Measurements from ENCODE around the gene HIC2. TPM values are rescaled to one million over a fixed set of nuclear protein-coding genes. Genes with fewer than 3 reads are reported as not detected.
A peak's percentile ranks its signal among the peaks of the same experiment; 100 is the strongest.
"Not testable (repeated sequence)": the region's sequence is repeated elsewhere in the genome, so short reads cannot be mapped to it uniquely, and the experiment has no call there.

Gene HIC2
- total RNA-seq, 1 experiment from 2014 or later = 33.3 TPM

DNA sequence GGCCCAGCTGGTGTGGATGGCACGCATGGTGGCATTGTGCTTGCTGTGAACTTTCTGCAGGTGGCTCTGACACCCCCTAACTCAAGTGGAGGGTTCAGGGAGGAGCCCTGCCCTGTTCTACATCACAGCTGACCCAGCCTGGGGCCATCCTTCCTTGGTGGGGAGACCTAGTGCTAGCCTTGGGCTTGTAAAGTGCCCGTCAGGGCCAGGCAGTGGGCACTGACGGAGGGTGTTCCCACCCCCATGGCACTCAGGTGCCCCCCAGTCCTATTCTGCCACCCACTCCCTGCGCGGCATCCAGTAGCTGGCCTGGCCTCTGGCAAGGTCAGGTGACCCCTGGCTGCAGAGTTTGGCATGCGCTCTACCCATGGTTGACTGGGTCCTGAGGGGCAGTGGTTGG is 24.0 kb downstream of the HIC2 start:
- H3K9me3 Mint-ChIP-seq; CTCF ChIA-PET; ATAC-seq; H3K27ac Mint-ChIP-seq; H3K36me3 Mint-ChIP-seq; H3K27me3 Mint-ChIP-seq (ENCODE audit: low read depth); H3K4me1 Mint-ChIP-seq; DNase-seq (ENCODE audit: low spot score); POLR2A ChIA-PET; H3K4me3 Mint-ChIP-seq: not testable (repeated sequence)

DNA sequence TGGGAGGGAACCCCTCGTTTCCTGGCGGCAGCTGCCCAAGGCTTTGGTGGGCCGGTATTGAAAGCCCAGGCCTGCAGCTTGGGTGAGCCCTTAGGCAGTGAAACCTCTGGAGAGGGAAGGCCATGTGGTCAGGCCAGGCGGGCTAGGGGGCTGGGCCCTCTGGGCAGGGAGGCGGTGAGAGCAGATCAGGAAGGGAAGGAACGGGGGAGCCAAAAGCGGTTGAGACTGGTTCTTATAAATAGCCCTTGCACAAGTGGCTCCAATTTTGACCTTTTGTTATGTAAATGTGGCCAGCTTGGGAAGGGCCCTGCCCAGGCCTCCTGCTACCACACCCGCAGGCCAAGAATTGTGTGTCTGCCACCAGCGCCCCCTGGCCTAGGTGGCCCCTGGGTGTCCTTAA is 25.0 kb downstream of the HIC2 start:
- H3K36me3 Mint-ChIP-seq; H3K4me3 Mint-ChIP-seq; H3K27ac Mint-ChIP-seq; POLR2A ChIA-PET; H3K4me1 Mint-ChIP-seq; H3K27me3 Mint-ChIP-seq (ENCODE audit: low read depth); CTCF ChIA-PET; DNase-seq (ENCODE audit: low spot score); H3K9me3 Mint-ChIP-seq: not testable (repeated sequence)
- ATAC-seq = peak; percentile 67

DNA sequence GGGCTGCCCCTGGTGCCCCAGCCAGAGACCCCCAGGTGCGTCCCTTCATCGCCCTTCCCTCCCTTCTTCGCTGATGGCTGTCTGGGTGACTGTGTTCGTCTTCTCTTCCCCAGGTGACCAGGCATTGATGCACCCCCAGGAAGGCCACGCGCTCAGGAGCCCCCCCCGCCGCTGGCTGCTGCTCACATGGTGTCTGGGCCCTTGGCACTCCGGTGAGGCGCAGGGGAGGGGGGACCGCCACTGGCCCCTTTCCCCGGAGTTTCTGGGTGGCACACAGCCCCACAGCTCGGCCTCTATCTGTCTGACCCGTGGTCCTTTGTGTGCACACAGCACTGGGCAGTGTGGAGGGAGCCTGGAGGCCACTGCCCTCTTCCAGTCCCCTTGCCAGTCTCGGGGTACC is 25.5 kb downstream of the HIC2 start:
- peak; percentile 12 for DNase-seq (ENCODE audit: low spot score)
- ATAC-seq; H3K36me3 Mint-ChIP-seq; H3K9me3 Mint-ChIP-seq; H3K4me1 Mint-ChIP-seq; POLR2A ChIA-PET; H3K4me3 Mint-ChIP-seq; H3K27me3 Mint-ChIP-seq (ENCODE audit: low read depth): not testable (repeated sequence)
- peak overlapping the region; percentile 89 for H3K27ac Mint-ChIP-seq
- CTCF ChIA-PET = interaction anchor here (1.4 kb wide), 1 partner anchor 200 kb away, joined by 3 read pairs; no protein-coding TSS in a partner anchor

DNA sequence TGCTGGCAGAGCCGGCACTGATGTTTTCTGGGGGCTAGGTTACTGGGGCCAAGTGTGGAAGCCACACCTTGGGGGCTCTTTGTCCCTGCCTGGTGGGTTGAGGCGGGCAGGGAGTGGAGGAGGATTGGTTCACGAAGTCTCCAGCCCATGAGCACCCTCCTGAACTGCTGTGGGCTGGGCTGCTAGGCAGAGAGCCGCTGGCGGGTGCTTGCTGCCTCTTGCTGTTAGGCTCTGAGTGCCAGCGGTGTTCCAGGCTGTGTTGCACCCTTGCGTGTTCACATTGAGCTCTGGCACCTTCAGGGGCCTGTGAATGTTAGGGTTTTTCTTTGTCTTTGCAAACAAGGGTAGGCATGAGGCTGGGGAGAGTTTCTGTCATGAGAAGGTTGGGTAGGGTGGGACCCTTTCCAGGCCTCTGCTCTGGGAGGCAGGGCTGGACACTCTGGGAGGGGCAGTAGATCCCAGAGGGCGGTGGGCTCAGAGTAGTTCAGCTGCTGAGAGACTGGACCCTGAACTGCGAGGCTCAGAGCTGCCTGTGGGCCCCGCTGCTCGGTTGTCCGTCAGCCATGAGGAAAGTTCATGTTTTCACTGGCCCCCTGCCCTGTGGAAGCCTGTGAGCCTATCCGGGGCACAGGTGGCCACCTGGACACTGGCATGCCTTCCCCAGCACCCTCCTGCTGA is 26.0 kb downstream of the HIC2 start:
- Mint-ChIP-seq H3K36me3 (peaks cover 11% of the 10 kb centered on the region; the same call in 1 of the 2 replicates), H3K27ac (peak overlapping the region; percentile 89), H3K4me3 (no peak overlapping the region; the same call in 1 of the 2 replicates), H3K4me1 (peaks cover 12% of the 10 kb centered on the region), H3K9me3 (no peaks in the 10 kb centered on the region), H3K27me3 (ENCODE audit: low read depth) (no peaks in the 10 kb centered on the region)
- peak; percentile 17 for DNase-seq (ENCODE audit: low spot score)
- POLR2A ChIA-PET = no interaction called here
- ATAC-seq = no peak
- TF ChIP-seq, protein P1, sequence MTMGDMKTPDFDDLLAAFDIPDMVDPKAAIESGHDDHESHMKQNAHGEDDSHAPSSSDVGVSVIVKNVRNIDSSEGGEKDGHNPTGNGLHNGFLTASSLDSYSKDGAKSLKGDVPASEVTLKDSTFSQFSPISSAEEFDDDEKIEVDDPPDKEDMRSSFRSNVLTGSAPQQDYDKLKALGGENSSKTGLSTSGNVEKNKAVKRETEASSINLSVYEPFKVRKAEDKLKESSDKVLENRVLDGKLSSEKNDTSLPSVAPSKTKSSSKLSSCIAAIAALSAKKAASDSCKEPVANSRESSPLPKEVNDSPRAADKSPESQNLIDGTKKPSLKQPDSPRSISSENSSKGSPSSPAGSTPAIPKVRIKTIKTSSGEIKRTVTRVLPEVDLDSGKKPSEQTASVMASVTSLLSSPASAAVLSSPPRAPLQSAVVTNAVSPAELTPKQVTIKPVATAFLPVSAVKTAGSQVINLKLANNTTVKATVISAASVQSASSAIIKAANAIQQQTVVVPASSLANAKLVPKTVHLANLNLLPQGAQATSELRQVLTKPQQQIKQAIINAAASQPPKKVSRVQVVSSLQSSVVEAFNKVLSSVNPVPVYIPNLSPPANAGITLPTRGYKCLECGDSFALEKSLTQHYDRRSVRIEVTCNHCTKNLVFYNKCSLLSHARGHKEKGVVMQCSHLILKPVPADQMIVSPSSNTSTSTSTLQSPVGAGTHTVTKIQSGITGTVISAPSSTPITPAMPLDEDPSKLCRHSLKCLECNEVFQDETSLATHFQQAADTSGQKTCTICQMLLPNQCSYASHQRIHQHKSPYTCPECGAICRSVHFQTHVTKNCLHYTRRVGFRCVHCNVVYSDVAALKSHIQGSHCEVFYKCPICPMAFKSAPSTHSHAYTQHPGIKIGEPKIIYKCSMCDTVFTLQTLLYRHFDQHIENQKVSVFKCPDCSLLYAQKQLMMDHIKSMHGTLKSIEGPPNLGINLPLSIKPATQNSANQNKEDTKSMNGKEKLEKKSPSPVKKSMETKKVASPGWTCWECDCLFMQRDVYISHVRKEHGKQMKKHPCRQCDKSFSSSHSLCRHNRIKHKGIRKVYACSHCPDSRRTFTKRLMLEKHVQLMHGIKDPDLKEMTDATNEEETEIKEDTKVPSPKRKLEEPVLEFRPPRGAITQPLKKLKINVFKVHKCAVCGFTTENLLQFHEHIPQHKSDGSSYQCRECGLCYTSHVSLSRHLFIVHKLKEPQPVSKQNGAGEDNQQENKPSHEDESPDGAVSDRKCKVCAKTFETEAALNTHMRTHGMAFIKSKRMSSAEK (CRISPR knock-in tag; IDR thresholded peaks at IDR 0.05; ENCODE audit: borderline replicate concordance) = no peak
- TF ChIP-seq ZNF423 (CRISPR knock-in tag; IDR thresholded peaks at IDR 0.05) = peak; percentile 51; the same call in 1 of the 2 replicates
- CTCF ChIA-PET = interaction anchor here (1.1 to 1.4 kb wide), 2 partner anchors 200 to 340 kb away, joined by 3 read pairs; no protein-coding TSS in a partner anchor

DNA sequence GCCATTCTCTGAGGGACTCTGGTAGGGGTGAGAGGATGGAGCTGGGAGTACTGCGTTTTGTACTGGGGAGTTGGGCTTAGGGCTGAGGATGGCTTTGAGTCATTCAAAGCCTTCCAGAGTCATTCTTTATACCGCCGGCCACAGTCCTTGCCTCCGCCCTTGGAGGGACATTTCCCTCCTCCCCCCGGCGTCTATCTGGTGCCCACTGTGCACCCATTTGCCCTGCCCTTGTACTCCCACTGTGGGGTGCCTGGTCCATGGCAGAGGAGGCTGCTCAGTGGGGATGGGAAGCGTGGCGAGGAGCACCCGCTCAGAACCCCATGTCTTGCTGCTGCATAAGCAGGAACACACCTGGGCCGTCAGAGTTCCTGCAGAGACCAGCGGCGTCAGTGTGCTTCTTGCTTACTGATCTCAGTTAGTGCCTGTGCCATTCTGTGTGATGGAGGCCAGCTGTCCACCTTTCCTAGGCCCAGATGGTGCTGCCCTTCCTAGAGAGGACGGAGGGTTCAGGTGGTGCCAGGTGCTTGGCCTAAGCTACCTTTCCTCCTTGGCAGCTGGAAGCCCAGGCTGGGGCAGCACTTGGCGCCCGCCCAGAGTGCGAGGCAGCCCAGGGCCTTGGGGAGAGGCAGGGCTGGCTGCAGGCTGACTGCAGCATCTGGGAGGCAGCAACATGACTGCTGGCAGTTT is 26.7 kb downstream of the HIC2 start:
- DNase-seq (ENCODE audit: low spot score) (peak; percentile 13), ATAC-seq (no peak)
- Mint-ChIP-seq H3K4me1 (peaks cover 16% of the 10 kb centered on the region), H3K9me3 (no peaks in the 10 kb centered on the region), H3K36me3 (peaks cover 11% of the 10 kb centered on the region; the same call in 1 of the 2 replicates), H3K4me3 (no peak overlapping the region), H3K27ac (peak overlapping the region; percentile 89), H3K27me3 (ENCODE audit: low read depth) (no peaks in the 10 kb centered on the region)
- TF ChIP-seq ZNF121 (CRISPR knock-in tag; IDR thresholded peaks at IDR 0.05) (no peak), OVOL2 (CRISPR knock-in tag; IDR thresholded peaks at IDR 0.05; ENCODE audit: borderline replicate concordance) (no peak), HMGA2 (CRISPR knock-in tag; IDR thresholded peaks at IDR 0.05) (no peak)
- TF ChIP-seq, protein P2, sequence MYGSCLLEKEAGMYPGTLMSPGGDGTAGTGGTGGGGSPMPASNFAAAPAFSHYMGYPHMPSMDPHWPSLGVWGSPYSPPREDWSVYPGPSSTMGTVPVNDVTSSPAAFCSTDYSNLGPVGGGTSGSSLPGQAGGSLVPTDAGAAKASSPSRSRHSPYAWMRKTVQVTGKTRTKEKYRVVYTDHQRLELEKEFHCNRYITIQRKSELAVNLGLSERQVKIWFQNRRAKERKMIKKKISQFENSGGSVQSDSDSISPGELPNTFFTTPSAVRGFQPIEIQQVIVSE (CRISPR knock-in tag; IDR thresholded peaks at IDR 0.05; ENCODE audit: borderline replicate concordance) = no peak
- ChIA-PET POLR2A (no interaction called here), CTCF (interaction anchor here (1.1 to 1.4 kb wide), 2 partner anchors 199 to 341 kb away, joined by 3 read pairs; no protein-coding TSS in a partner anchor)
